ENCODE data around the gene SLC9A4.

DNA sequence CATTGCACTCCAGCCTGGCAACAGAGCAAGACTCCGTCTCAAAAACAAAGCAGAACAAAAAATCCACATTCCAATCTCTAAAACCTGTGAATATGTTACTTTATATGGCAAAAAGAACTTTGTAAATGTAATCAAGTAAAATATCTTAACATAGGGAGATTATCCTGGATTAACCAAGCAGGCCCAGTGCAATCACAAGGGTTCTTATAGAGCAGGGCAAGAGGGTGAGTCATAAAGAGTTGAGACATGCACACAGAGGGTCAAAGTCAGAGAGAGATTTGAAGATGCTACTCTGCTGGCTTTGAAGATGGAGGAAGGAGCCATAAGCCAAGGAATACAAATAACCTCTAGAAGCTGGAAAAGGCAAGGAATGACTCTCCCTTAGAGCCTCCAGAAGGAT lies 85.4 kb downstream of the SLC9A4 start:
- TF ChIP-seq CTCF (IDR thresholded peaks at IDR 0.05) (no peak), POLR2AphosphoS5 (IDR thresholded peaks at IDR 0.05) (no peak), EP300 (IDR thresholded peaks at IDR 0.05) (no peak)
